Ramos (cell line): Measurements from ENCODE around the gene SLC7A1.
"Not testable (repeated sequence)": the region's sequence is repeated elsewhere in the genome, so short reads cannot be mapped to it uniquely, and the experiment has no call there.

ENCODE experiments used
- in situ Hi-C: fragments of 300-500 bp; cut with MboI; formaldehyde crosslinking; loops from one replicate; pipeline ENCODE4 v1.14.3; 2022; ENCODE audit warnings: low sequenced_read_pairs; ENCODE audit not compliant: unreplicated experiment

The SLC7A1 gene

GRCh38 chr13:29595380-29596063, at the start of gene SLC7A1:
Gene SLC7A1, minus strand, starts transcription at chr13:29595688. Its CDS starts 59,500 bp downstream, at chr13:29536188.
- in situ Hi-C loops = no loop called here

- in situ Hi-C loops = no loop called here
These were observed 45.2 kb upstream of the SLC7A1 start for GRCh38 chr13:29640665-29641064.

- in situ Hi-C loops = not testable (repeated sequence)
These were observed 41.3 kb upstream of the SLC7A1 start for GRCh38 chr13:29636831-29637230.

- in situ Hi-C loops = no loop called here
These were observed 29.5 kb upstream of the SLC7A1 start for GRCh38 chr13:29624997-29625396.

GRCh38 chr13:29621841-29622240, 26.4 kb upstream of the SLC7A1 start:
- in situ Hi-C loops = no loop called here

GRCh38 chr13:29621051-29621800, 25.7 kb upstream of the SLC7A1 start:
- in situ Hi-C loops = no loop called here

GRCh38 chr13:29619995-29620394, 24.5 kb upstream of the SLC7A1 start:
- in situ Hi-C loops = no loop called here

- in situ Hi-C loops = no loop called here
These were observed 17.6 kb upstream of the SLC7A1 start for GRCh38 chr13:29613101-29613500.

GRCh38 chr13:29607465-29607864, 12.0 kb upstream of the SLC7A1 start:
- in situ Hi-C loops = no loop called here

GRCh38 chr13:29605860-29606526, 10.5 kb upstream of the SLC7A1 start:
- in situ Hi-C loops = no loop called here

- in situ Hi-C loops = no loop called here
These were observed 2.8 kb upstream of the SLC7A1 start for GRCh38 chr13:29598321-29598720.

- in situ Hi-C loops = no loop called here
These were observed 2.2 kb upstream of the SLC7A1 start for GRCh38 chr13:29597706-29598105.

GRCh38 chr13:29597246-29597645, 1.8 kb upstream of the SLC7A1 start:
- in situ Hi-C loops = no loop called here

GRCh38 chr13:29596064-29596418, 553 bp upstream of the SLC7A1 start:
- in situ Hi-C loops = no loop called here

GRCh38 chr13:29594710-29595379, 643 bp downstream of the SLC7A1 start:
- in situ Hi-C loops = no loop called here

- in situ Hi-C loops = no loop called here
These were observed 1.2 kb downstream of the SLC7A1 start for GRCh38 chr13:29594303-29594709.

- in situ Hi-C loops = no loop called here
These were observed 1.7 kb downstream of the SLC7A1 start for GRCh38 chr13:29593605-29594297.

- in situ Hi-C loops = no loop called here
These were observed 4.2 kb downstream of the SLC7A1 start for GRCh38 chr13:29591310-29591709.

- in situ Hi-C loops = no loop called here
These were observed 5.5 kb downstream of the SLC7A1 start for GRCh38 chr13:29589967-29590366.

GRCh38 chr13:29589234-29589633, 6.3 kb downstream of the SLC7A1 start:
- in situ Hi-C loops = no loop called here
